Cerebellar nuclear complex (tissue), 1 donor: Measurements from ENCODE around the gene ZFYVE28.
"Not testable (repeated sequence)": the region's sequence is repeated elsewhere in the genome, so short reads cannot be mapped to it uniquely, and the experiment has no call there.

Experiments
- DNase-seq, 2 experiments: peaks; one replicate each; lab custom pipeline; 2025; lab: John Stamatoyannopoulos, UW

ZFYVE28 gene

DNA sequence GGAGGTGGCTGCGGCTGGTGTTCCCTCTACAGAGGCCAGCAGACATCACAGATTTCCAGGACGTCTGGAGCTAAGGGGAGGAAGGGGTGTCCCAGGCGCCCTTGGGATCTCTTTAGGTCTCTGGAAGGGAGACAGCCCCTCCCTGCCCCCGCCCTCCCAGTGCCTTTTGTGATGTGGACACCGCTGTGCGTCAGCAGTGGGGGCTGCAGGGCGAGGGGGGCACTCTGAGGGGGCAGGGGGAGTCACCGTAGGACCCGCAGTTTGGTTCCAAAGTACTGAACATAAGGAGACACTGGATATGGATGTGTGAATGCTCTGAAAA is 130.9 kb downstream of the ZFYVE28 start:
- no peak for DNase-seq

DNA sequence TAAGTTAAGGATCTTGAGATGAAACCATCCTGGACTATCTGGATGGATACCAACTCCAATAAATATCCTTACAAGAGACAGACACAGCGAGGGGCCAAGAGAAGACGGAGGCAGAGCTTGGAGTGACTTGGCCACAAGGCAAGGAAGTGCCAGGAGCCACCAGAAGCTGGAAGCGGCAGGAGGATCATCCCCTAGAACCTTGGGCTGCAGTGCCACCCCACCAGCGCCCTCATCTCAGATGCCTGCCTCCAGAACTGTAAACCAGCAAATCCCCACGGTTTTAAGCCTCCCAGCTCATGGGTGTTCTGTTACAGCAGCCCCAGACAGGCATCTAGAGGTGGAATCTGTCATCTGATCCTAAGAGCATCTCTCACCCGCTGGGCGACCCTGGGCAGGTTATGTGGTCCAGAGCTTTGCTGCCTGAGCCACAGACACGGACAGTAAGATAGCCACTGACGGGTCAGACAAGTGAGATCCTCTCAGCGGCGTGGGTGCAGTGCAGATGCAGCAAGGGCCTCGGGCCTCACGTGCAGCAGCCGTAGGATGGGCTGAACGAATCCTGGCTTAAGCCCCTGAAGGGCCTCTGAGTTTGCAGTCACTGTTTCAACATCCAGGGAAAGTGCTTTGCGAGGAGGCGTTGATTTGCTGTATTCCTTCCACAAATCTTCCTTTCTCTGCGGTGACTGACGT is 131.4 kb downstream of the ZFYVE28 start:
- no peak for DNase-seq

DNA sequence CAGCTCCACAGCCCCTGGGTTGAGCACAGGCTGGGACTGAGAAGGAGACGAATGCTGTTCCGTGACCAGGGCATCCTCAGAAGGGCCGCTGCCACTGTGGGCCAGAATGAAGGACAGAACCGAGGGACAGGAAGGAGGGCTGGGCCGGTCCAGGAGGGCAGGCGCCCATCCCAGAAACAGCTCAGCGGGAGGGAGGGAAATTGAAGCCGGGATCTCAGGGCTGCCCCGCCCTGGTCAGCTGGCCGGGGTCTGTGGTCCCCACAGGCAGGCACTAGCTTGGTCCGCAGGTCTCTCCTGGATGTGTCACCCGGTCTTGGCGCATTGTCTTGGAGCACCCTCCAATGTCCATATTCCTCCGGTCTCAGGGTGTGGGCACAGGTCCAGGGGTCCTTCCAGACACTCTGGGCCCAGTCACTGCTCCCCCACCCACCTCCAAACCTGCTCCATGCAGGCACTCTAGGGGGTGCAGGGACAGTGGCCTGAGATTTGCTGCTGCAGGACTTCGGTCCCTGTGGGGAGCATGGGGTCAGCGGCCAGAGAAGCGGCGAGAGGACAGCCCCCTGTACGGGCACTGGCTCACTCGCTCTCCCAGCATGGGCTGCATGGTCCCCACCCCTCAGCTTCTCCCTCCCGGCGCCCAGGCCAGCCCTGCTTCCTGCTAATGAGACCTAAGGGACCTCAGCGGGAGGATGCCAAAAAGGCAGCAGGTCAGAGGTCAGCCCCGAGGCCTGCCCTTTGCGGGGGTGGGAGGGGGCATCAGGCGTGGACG is 132.6 kb downstream of the ZFYVE28 start:
- DNase-seq = no peak

DNA sequence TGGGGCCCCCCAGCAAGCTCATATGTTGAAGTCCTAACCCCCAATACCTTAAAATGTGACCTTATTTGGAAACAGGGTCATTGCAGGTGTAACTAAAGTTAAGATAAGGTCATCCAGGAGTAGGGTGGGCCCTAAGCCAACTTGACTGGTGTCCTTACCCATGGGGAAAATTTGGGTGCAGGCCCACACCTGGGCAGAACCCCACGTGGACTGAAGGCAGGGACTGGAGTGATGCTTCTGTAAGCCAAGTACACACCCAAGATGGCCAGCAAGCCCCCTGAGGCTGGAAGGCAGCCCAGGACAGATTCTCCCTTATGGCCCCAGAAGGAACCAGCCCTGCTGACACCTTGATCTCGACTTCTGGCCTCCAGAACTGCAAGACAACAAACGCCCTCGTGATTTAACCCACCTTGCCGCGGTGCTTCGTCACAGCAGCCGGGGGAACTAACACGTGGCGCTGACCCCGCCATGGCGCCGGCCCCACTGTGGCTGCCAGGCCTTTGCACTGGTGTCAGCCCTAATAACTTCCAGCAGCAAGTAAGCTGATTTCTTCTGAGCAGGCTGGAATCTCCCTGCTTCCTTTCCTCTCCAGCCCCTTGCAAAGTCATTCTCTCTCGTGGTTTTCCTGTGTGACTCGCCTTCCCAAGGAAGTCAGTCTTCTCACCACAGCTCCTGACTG is 133.4 kb downstream of the ZFYVE28 start:
- no peak for DNase-seq

DNA sequence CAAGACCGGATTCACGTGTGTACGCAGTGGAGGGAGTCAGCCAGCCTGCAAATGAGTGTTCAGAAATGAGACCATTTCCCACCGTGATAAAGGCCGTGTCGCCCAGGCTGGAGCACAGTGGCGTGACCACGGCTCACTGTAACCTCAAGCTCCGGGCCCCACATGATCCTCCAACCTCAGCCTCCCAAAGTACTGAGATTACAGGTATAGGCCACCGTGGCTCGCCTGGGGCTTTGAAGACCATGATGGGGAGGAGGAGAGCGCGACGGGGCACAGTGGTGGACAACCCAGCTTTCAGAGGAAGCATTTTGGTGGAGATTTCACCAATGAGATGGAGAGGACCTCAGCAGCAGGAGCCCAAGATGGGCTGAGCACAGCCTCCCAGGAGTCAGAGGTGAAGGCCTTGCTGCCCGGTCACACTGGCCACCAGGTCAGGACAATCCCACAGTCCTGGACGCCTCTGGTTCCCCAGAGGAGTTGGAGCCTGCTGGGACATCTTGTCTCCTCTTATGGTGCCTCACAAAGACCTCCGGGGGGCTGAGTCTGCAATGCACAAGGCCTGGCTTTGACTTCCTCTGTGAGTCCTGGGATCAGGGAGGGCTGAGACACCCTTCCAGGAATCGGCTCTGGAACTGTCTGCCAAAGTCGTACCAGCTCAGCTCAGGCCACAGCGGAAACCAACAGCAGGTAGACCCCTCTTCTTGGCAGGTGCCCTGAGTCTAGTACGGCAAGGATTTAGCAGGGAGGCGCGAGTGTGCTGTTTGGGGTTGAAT is 134.1 kb downstream of the ZFYVE28 start:
- no peak for DNase-seq

DNA sequence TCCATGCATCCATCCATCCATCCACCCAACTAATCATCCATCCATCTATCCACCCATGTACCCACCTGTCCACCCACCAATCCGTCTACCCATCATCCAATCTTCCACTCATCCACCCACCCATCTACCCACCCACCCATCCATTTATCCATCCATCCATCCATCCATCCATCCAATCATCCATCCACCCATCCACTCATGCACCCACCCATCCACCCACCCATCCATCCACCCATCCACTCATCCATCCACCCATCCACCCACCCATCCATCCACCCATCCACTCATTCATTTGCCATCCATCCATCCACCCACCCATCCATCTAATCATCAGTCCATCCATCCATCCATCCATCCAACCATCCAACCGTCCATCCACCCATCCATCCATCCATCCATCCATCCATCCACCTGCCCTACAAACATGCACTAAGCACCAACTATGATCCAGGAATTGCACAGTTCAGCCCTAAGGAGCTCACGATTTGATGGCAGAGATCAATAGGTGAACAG is 135.2 kb downstream of the ZFYVE28 start:
- DNase-seq = no peak

DNA sequence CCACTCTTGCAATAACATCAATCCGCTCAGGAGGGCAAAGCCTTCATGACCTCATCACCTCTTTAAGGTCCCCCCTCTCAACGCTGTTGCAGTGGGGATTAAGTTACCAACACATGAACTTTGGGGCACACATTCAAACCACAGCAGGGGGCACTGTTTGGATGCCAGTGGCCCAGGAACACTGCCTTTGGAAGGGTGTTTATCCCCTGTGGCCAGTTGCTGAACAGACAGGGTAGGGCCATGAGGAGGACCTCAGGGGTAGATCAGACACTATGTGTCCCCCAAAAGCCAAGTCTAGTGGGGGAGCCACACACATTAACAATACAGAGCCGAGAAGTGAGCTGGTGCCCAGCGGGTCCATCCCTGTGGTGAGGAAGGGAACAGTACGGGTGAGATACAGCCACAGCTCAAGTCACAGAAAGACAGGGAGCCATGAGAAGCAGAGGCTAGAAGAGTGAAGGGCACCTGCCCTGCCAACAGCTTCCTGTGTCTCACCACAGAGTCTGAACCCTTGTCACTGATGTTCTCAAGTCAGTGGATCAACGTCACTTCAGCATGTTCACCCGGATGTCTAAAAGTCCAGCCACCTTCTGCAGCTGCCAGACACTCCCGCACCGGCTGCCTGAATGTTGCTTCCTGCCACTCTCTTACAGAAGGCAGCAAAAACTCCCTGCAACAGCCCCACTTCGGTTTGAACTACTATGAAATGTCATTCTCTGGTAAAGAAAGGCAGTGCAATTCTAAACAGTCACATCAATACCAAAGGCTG is 136.7 kb downstream of the ZFYVE28 start:
- no peak for DNase-seq

DNA sequence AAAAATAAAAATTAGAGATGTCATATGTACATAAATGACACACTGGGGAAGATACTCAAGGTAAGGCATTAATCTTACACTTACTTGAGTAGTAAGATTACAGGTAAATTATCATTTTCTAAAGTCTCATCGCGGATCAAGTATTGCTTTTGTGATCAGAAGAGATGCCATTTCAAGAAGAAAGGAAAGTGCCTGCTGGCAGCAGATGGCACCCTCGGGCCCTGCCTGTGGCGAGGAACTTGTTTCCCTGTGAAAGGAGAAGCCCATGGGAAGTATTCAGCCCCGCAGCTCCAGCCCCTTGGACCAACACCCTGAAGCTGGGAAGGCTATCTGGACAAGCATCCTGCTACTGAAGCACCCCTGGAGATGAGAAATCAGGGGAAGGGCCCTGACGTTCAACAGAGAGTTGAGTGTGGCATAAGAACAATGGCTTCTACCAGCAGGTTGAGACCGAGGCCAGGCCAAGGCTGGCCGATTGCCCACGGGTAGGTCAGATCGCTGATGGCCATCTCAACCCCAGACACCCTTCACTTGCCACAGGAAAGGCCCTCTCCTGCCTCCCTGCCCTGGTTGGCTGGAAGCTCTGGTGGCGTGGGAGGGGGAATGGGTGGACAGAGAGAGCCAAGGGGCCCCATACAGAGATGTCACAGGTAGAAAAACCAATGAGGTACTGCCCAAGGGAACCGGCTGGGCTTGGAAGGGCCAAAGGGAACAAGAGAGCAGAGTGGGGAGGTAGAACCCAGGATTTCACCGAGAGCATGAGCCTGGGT is 137.7 kb downstream of the ZFYVE28 start:
- no peak for DNase-seq

DNA sequence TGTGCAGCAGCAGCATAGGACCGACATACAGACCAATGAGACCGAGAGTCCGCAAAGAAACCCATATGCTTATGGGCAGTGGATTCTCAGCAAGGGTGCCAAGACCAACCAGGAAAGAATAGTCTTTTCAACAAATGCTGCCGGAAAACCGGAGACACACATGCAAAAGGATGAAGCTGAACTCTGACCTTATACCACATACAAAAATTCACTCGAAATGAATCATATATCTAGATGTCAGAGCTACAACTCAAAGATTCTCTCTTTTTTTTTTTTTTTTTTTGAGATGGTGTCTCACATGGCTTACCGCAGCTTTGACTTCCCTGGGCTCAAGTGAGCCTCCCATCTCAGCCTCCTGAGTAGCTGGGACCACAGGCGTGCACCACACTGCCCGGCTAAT is 140.5 kb downstream of the ZFYVE28 start:
- no peak for DNase-seq

DNA sequence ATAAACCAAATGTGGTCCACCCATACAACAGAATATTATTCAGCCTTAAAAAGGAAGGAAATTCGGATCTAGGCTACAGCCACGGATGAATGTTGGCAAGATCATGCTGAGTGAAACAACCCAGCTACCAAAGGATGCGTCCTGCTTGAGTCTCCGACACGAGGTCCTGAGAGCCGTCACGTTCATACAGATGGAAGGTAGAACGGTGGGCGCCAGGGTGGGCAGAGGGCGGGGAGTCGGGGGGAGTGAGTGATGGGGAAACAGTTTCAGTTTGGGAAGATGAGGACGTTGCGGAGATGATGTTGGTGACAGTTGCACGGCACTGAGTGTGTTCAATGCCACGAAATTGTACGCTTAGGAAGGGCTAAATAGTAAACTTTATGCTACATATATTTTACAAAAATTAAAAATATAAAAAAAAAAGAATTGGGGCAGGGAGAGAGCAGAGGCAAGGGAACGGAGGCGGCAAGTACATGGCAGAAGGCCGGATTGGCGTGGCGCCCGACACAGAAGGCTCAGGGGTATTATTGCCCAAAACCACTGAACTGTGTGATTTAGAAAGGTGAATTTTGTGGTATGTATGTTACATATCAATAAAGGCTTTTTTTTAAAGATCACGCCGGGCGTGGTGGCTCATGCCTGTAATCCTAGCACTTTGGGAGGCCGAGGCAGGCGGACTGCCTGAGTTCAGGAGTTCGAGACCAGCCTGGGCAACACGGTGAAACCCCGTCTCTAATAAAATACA is 141.7 kb downstream of the ZFYVE28 start:
- no peak for DNase-seq

DNA sequence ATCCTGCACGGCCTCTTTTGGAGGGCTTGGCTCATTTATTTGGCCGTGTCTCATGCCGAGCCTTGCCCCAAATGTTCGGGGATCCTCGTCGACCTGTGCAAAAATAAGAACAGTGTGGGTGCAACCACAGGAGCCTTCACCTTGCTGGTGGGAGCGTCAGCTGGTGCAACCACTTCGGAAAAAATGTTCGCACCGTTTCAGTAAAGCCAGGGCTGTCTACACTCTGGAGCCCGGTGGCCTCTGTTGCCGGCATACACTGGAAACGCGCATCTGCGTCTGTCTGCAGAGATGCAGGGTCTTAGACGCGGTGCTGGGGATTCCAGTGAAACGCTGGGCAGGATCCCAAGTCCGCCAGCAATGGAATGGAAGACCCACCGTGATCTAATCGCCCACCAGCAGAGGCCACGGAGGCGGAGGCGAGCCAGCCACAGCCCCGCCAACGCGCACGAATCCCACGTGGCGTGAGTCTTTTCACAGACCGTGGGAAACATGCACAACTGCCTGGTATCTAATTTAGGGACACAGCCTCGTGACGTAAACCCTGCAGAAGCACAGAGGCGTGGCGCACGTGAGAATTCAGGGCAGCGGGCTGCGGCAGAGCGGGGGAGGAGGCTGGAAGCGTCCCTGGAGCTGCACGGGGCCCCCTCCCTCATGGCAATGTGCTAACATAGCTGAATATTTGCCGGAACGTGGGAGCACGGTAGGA is 142.7 kb downstream of the ZFYVE28 start:
- DNase-seq = no peak

DNA sequence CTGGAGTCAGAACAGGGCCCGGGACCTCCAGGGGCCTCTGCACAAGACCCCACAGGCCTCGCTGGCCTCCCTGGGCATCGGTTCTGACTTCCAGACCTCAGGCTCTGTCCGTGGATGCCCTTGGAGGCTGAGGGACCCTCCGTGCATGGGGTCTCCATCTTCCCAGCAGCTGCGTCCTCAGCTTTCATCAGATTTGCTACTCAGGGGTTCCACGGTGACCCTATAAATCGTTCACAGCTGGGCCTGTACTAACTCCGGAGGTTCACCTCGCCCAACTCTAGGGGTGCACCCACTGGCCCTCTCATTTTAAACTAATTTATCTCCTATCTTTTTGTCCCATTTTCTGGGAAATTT is 143.4 kb downstream of the ZFYVE28 start:
- not testable (repeated sequence) for DNase-seq

DNA sequence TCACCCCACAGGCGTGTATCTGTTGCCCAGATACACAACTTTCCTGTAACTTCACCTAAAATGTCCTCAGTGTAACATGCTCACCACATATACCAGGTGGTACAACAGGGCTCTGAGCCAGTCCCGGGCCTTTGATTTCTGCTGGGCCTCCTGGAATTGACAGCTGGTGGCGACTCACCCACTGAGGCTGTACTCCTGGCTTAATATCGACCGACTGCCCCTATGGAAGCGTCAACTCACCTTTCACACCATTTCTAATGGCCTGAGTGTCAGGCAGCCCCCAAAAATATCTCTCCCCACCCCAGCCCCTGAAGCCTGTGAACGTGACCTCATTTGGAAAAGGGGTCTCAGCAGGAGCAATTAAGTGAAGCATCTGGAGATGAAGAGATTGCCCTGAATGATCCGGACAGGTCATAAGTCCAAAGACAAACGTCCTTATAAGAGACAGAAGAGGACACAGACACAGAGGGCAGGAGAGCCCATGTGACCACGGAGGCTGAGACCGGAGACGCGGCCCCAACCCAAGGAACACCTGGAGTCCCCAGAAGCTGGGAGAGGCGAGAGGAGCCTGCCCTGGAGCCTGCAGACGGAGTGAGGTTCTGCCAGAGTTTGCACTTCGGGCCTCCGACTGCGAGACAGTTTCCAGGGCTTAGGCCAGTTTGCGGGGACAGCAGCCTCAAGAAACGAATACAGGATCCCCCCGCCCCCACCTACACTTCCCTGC is 144.0 kb downstream of the ZFYVE28 start:
- no peak for DNase-seq

DNA sequence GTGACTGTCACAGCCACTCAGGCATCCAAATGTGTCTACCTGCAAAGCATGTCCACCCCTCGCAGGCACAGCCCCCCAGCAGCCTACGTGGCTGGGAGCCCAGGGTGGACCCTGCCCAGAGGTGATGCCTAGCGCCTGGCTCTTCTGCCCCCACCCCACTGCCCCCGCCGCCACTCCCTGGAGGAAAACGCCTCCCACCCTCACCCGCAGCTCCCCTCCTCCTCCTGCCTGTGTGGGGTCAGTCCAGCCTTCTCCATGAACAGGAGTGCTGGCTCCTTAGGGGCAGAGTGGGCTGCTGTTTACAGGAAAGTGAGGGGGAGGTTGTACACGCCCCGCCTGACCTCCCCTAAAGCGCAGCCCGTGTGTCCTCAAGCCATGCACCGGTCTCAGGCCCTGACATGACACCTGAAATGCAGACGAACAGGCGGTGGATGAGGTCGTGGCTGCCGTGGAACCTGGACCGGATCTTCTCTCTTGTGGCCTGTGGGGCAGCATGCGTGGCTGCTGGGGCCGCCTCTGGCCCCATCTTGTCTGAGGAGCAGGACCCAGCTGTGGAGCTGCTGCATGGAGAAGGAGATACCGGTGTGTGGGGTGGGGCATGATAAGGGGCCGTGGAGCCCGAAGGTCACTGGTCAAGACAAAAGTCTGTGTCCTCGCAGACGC is 144.7 kb downstream of the ZFYVE28 start:
- DNase-seq = no peak

DNA sequence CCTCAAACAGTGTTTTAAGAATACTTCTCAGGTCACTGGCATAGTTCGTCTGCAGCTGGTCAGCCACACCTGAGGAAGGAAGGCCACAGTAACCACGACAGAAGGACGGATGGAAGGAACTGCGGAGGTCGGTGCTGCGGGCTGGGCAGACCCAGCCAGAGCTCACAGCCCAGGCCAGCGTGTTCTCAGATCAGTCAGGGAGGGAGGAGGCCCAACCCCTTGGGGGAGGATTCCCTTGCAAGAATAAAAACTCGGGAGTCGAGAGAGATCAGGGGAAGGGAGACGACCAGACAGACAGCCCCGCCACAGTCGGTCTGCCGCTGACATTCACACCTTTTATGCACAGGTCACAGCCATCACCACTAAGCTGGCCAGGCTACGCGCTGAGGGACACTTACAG is 145.2 kb downstream of the ZFYVE28 start:
- no peak for DNase-seq

DNA sequence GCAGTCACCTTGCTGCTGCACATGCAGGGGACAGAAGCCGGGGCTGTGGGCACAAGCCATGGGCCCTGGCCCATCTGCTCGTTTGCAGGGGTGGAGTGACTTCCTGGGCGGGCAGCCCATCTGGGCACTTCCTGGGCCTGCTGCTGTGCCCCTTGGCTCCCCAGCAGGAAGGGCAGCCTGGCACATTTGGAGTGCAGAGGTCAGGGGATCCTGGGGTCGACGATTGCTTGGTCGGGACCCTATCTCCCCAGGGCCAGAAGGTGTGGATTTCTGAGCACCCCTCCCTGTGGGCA is 145.7 kb downstream of the ZFYVE28 start:
- DNase-seq = no peak

DNA sequence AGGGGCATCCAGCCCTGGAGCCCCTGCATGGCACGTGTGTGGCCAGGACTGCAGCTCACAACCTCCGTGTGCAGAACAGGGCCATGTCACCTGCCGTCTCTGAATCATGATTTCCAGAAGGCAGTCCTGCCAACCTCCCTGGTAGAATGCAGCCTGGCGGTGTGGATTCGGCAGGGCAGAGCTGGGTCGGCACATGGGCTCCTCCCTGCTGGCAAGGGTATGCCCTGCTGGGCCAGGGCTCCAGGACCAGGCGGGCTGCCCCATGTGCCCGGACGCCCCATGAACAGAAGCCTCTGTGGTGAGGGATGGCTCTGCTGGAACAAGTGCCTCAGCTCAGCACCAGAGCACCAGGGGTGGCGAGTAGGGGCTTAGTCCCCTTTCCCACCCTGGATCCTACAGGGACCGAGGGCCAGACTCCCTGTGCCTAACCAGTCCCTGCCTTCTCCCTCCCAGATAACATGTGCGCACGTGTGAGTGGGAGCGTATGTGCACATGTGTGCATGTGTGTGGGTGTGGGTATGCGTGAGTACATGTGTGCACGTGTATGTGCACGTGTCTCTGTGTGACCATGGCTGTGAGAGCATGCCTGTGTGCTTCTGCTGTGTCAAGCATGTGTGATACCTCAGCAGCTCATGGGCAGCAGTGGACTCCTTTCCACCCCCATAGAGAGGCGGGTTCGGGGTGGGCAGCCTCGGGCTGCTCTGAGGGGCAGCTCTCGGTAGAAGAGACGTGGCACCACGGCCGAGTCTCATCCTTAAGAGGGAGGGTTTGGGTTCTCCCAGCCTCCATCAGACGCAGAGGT is 146.2 kb downstream of the ZFYVE28 start:
- DNase-seq = peak; percentile 30 to 36
